Measurements from ENCODE around the gene IL1RAP.

- TF ChIP-seq POLR2A (IDR thresholded peaks at IDR 0.05) (no peak), CTCF (IDR thresholded peaks at IDR 0.05) (no peak), POLR2AphosphoS5 (IDR thresholded peaks at IDR 0.05) (no peak)
Observed at GRCh38 chr3:190677001-190677400, 163.1 kb downstream of the IL1RAP start.

Data from sigmoid colon (tissue), 4 donors.